ENCODE results near the gene GABPA.

GABPA gene

GRCh38 chr21:25813917-25814316, 79.1 kb downstream of the GABPA start:
- no peak for DNase-seq

GRCh38 chr21:25818121-25818520, 83.3 kb downstream of the GABPA start:
- DNase-seq, result no peak

GRCh38 chr21:25818551-25818950, 83.8 kb downstream of the GABPA start:
- no peak for DNase-seq

All from stimulated activated naive CD4-positive, alpha-beta T cell treated with Interleukin-2 at 50 U/mL for 16 hours (primary cell).